ENCODE data around the gene HDDC2.

The HDDC2 gene

DNA sequence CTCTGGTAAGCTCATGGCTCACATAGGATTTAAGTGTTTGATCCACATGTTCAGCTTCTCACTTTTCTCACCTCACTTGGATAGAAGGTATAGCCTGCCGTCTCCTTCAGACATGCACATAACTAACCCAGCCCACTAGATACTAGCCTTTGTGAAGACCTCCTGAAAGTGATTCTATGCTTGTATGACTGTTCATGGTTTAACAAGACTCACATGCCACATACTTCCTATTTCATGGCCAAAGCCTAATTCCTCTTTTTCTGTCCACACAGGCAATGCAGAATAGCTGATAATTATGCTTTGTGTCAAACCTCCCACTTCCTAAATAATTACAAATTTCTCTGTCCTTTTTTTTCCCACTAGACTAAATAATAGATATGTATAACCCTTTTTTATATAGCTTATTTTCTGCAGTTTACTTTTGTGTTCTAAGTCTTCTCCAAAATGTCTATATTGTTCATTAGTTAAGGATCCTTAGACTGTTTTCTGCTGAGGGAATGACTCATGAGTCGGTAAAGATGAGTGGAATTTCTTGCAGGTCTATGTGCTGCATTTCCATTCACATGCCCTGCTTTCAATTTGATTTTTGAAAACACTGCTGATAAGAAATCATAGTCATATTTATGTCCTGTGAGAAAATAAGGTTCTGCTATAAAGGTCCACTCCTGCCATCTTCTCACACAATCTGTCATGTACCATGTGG lies 43.0 kb downstream of the HDDC2 start:
- H3K4me2 ChIP-seq (ENCODE audit: low read depth, low read length), result no peak overlapping the region
- no peaks in the 10 kb centered on the region for H3K9me3 ChIP-seq (replicated peaks; ENCODE audit: insufficient read depth, low read length)
- H3K79me2 ChIP-seq (ENCODE audit: low read length), result no peaks in the 10 kb centered on the region
- no peak overlapping the region for H2AFZ ChIP-seq (ENCODE audit: low read length)
- TF ChIP-seq, protein P1, sequence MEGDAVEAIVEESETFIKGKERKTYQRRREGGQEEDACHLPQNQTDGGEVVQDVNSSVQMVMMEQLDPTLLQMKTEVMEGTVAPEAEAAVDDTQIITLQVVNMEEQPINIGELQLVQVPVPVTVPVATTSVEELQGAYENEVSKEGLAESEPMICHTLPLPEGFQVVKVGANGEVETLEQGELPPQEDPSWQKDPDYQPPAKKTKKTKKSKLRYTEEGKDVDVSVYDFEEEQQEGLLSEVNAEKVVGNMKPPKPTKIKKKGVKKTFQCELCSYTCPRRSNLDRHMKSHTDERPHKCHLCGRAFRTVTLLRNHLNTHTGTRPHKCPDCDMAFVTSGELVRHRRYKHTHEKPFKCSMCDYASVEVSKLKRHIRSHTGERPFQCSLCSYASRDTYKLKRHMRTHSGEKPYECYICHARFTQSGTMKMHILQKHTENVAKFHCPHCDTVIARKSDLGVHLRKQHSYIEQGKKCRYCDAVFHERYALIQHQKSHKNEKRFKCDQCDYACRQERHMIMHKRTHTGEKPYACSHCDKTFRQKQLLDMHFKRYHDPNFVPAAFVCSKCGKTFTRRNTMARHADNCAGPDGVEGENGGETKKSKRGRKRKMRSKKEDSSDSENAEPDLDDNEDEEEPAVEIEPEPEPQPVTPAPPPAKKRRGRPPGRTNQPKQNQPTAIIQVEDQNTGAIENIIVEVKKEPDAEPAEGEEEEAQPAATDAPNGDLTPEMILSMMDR (IDR thresholded peaks at IDR 0.05; ENCODE audit: low read length), result no peak
- TF ChIP-seq EZH2 (optimal IDR thresholded peaks at IDR 0.05; ENCODE audit: low read depth, low read length) (no peak), EZH2phosphoT487 (IDR thresholded peaks at IDR 0.05; ENCODE audit: low read length) (no peak)
- no peaks in the 10 kb centered on the region for H3F3A ChIP-seq (ENCODE audit: insufficient read depth, low read length)
- no peak overlapping the region for H3K9ac ChIP-seq (ENCODE audit: low read length)
- no peaks in the 10 kb centered on the region for H3K27me3 ChIP-seq (replicated peaks; ENCODE audit: insufficient read depth, low read length)
- no peaks in the 10 kb centered on the region for H3K9me2 ChIP-seq (replicated peaks; ENCODE audit: insufficient read depth, low read length)
- H3K4me1 ChIP-seq (ENCODE audit: low read length), result no peaks in the 10 kb centered on the region
- no peaks in the 10 kb centered on the region for H3K36me3 ChIP-seq (replicated peaks; ENCODE audit: insufficient read depth, low read length)
- no peak overlapping the region for H3K27ac ChIP-seq (ENCODE audit: low read length)
- no peak for DNase-seq
- H4K20me1 ChIP-seq (ENCODE audit: insufficient read depth, low read length), result no peaks in the 10 kb centered on the region
- H3K4me3 ChIP-seq (ENCODE audit: low read length), result no peak overlapping the region

GRCh38 chr6:125257351-125257750 lies 44.4 kb downstream of the HDDC2 start:
- no peaks in the 10 kb centered on the region for H3K79me2 ChIP-seq (ENCODE audit: low read length)
- DNase-seq, result no peak
- no peaks in the 10 kb centered on the region for H4K20me1 ChIP-seq (ENCODE audit: insufficient read depth, low read length)
- H3F3A ChIP-seq (ENCODE audit: insufficient read depth, low read length), result no peaks in the 10 kb centered on the region
- H3K27me3 ChIP-seq (replicated peaks; ENCODE audit: insufficient read depth, low read length), result no peaks in the 10 kb centered on the region
- TF ChIP-seq, protein P1 (IDR thresholded peaks at IDR 0.05; ENCODE audit: low read length), result no peak
- TF ChIP-seq EZH2 (optimal IDR thresholded peaks at IDR 0.05; ENCODE audit: low read depth, low read length) (no peak), EZH2phosphoT487 (IDR thresholded peaks at IDR 0.05; ENCODE audit: low read length) (no peak)
- no peaks in the 10 kb centered on the region for H3K9me3 ChIP-seq (replicated peaks; ENCODE audit: insufficient read depth, low read length)
- no peaks in the 10 kb centered on the region for H3K36me3 ChIP-seq (replicated peaks; ENCODE audit: insufficient read depth, low read length)
- H3K4me1 ChIP-seq (ENCODE audit: low read length), result no peaks in the 10 kb centered on the region
- no peak overlapping the region for H3K27ac ChIP-seq (ENCODE audit: low read length)
- H3K9ac ChIP-seq (ENCODE audit: low read length), result no peak overlapping the region
- H2AFZ ChIP-seq (ENCODE audit: low read length), result no peak overlapping the region
- H3K4me3 ChIP-seq (ENCODE audit: low read length), result no peak overlapping the region
- no peaks in the 10 kb centered on the region for H3K9me2 ChIP-seq (replicated peaks; ENCODE audit: insufficient read depth, low read length)
- H3K4me2 ChIP-seq (ENCODE audit: low read depth, low read length), result no peak overlapping the region

DNA sequence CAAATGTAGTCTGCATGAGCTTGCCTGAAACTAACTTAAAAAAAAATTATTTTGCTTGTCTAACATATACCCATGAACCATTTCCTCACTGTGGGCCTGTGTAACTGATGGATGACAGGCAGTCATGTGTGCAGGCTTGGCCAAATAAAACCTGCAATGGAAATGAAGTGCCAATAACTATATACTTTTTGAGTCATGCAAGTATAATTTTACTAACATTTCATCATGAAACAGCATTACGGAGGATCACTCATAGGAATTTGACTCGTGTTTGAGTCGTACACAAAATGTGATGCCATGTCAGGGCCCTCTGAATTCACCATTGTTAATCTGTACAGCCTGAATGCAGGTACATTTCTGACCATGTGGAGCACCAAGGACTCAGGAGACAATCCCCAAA lies 46.6 kb downstream of the HDDC2 start:
- no peak overlapping the region for H2AFZ ChIP-seq (ENCODE audit: low read length)
- DNase-seq, result no peak
- no peak overlapping the region for H3K4me3 ChIP-seq (ENCODE audit: low read length)
- H3K4me1 ChIP-seq (ENCODE audit: low read length), result no peaks in the 10 kb centered on the region
- no peaks in the 10 kb centered on the region for H3K79me2 ChIP-seq (ENCODE audit: low read length)
- H3K9me2 ChIP-seq (replicated peaks; ENCODE audit: insufficient read depth, low read length), result no peaks in the 10 kb centered on the region
- H3K27me3 ChIP-seq (replicated peaks; ENCODE audit: insufficient read depth, low read length), result no peaks in the 10 kb centered on the region
- no peaks in the 10 kb centered on the region for H3K9me3 ChIP-seq (replicated peaks; ENCODE audit: insufficient read depth, low read length)
- H4K20me1 ChIP-seq (ENCODE audit: insufficient read depth, low read length), result no peaks in the 10 kb centered on the region
- H3K4me2 ChIP-seq (ENCODE audit: low read depth, low read length), result no peak overlapping the region
- H3K27ac ChIP-seq (ENCODE audit: low read length), result no peak overlapping the region
- no peaks in the 10 kb centered on the region for H3F3A ChIP-seq (ENCODE audit: insufficient read depth, low read length)
- TF ChIP-seq EZH2phosphoT487 (IDR thresholded peaks at IDR 0.05; ENCODE audit: low read length) (no peak), EZH2 (optimal IDR thresholded peaks at IDR 0.05; ENCODE audit: low read depth, low read length) (no peak)
- TF ChIP-seq, protein P1 (IDR thresholded peaks at IDR 0.05; ENCODE audit: low read length), result no peak
- H3K36me3 ChIP-seq (replicated peaks; ENCODE audit: insufficient read depth, low read length), result no peaks in the 10 kb centered on the region
- H3K9ac ChIP-seq (ENCODE audit: low read length), result no peak overlapping the region
